Breast epithelium (tissue), 4 donors: Measurements from ENCODE around the gene C16orf86. TPM values are rescaled to one million over a fixed set of nuclear protein-coding genes. Genes with fewer than 3 reads are reported as not detected.

Source experiments
- DNase-seq, 2 donors: peaks; one replicate each; pipeline ENCODE4 v3.0.0-alpha.2; 2019; ENCODE audit warnings: low spot score in 2 of 2
- H3K27ac ChIP-seq, 2 donors: fragments of 200-600 bp; sonication (generic) in 1 of 2; one replicate each; pipeline ENCODE4 v1.5.1; 2016 to 2019; ENCODE audit warnings: mild to moderate bottlenecking in 1 of 2
- H3K27me3 ChIP-seq, 2 donors: fragments of 200-600 bp; sonication (generic) in 1 of 2; one replicate each; pipeline versions ENCODE4 v1.5.1 to v1.6.0; 2017 to 2019; ENCODE audit warnings: control low read depth in 1 of 2, mild to moderate bottlenecking in 1 of 2
- H3K36me3 ChIP-seq: fragments of 200-600 bp; one replicate; pipeline ENCODE4 v1.5.1; 2019
- H3K4me1 ChIP-seq, 2 donors: fragments of 200-600 bp; sonication (generic); one replicate each; pipeline ENCODE4 v1.5.1; 2016 to 2019; ENCODE audit warnings: control low read depth in 1 of 2
- H3K4me3 ChIP-seq, 3 donors: fragments of 200-600 bp; sonication (generic); 1 replicate in 2 of 3; 2 replicates in 1 of 3; pipeline ENCODE4 v1.5.1; 2016 to 2019; ENCODE audit warnings: mild to moderate bottlenecking in 3 of 3, moderate library complexity in 2 of 3
- H3K9me3 ChIP-seq, 2 donors: fragments of 200-600 bp; sonication (generic) in 1 of 2; one replicate each; pipeline ENCODE4 v1.5.1; 2016 to 2019; ENCODE audit warnings: control low read depth in 1 of 2
- CTCF ChIP-seq, 3 donors: fragments of 450-650 bp; IDR thresholded peaks; one replicate each; pipeline ENCODE4 v1.5.1; 2016 to 2017; ENCODE audit warnings: antibody characterized with exemption in 3 of 3, mild to moderate bottlenecking in 3 of 3, moderate library complexity in 3 of 3
- POLR2A ChIP-seq: fragments of 450-650 bp; IDR thresholded peaks from one replicate; pipeline ENCODE4 v1.6.1; 2016; ENCODE audit warnings: antibody characterized with exemption, mild to moderate bottlenecking, moderate library complexity
- POLR2AphosphoS5 ChIP-seq, 3 donors: sonication (generic); formaldehyde crosslinking; IDR thresholded peaks; one replicate each; pipeline ENCODE4 v1.6.1; 2017; ENCODE audit warnings: antibody characterized with exemption in 3 of 3
- intact Hi-C: fragments of 100-400 bp; cut with DNase I; formaldehyde crosslinking; loops from one replicate; pipeline ENCODE4 v1.15.1; 2023; ENCODE audit warnings: low total_unique reads
- total RNA-seq, 3 donors: library from RNA; depleted of rRNA; stranded (reverse); fragments of >200 nt; gene quantifications; one replicate each; pipeline ENCODE4 v1.1.0, GENCODE V29; 2016

The C16orf86 gene
- total RNA-seq, 3 donors from 2014 or later: 7.2 to 18.1 (median 11.1) TPM

- intact Hi-C loops: loop anchor here (5.0 kb wide), 1 partner anchor 121 kb away; no protein-coding TSS in a partner anchor
- no peaks in the 10 kb centered on the region for H3K9me3 ChIP-seq
- H3K36me3 ChIP-seq: no peaks in the 10 kb centered on the region
- peaks cover 8 to 20% of the 10 kb centered on the region in 2 donors for H3K27me3 ChIP-seq
- TF ChIP-seq POLR2AphosphoS5 (IDR thresholded peaks at IDR 0.05) (no peak), CTCF (IDR thresholded peaks at IDR 0.05) (no peak), POLR2A (no peak)
- no peak overlapping the region for H3K4me3 ChIP-seq
- H3K27ac ChIP-seq: no peak overlapping the region
- no peak for DNase-seq
- peaks cover 13 to 14% of the 10 kb centered on the region in 2 donors for H3K4me1 ChIP-seq
These were observed 8.7 kb upstream of the C16orf86 start for GRCh38 chr16:67657751-67658518.

GRCh38 chr16:67658849-67659674 lies 7.6 kb upstream of the C16orf86 start:
- intact Hi-C loops: loop anchor here (5.0 kb wide), 1 partner anchor 122 kb away; no protein-coding TSS in a partner anchor
- no peaks in the 10 kb centered on the region for H3K36me3 ChIP-seq
- peaks cover 6 to 13% of the 10 kb centered on the region in 2 donors for H3K4me1 ChIP-seq
- H3K27ac ChIP-seq: peak overlapping the region; percentile 95 to 96
- peak overlapping the region; percentile 84 to 97 (median 87) for H3K4me3 ChIP-seq
- H3K27me3 ChIP-seq: peaks cover 3 to 10% of the 10 kb centered on the region in 2 donors
- no peak for DNase-seq
- TF ChIP-seq CTCF (IDR thresholded peaks at IDR 0.05): no peak
- TF ChIP-seq POLR2A: no peak
- TF ChIP-seq POLR2AphosphoS5 (IDR thresholded peaks at IDR 0.05): no peak
- H3K9me3 ChIP-seq: no peaks in the 10 kb centered on the region

DNA sequence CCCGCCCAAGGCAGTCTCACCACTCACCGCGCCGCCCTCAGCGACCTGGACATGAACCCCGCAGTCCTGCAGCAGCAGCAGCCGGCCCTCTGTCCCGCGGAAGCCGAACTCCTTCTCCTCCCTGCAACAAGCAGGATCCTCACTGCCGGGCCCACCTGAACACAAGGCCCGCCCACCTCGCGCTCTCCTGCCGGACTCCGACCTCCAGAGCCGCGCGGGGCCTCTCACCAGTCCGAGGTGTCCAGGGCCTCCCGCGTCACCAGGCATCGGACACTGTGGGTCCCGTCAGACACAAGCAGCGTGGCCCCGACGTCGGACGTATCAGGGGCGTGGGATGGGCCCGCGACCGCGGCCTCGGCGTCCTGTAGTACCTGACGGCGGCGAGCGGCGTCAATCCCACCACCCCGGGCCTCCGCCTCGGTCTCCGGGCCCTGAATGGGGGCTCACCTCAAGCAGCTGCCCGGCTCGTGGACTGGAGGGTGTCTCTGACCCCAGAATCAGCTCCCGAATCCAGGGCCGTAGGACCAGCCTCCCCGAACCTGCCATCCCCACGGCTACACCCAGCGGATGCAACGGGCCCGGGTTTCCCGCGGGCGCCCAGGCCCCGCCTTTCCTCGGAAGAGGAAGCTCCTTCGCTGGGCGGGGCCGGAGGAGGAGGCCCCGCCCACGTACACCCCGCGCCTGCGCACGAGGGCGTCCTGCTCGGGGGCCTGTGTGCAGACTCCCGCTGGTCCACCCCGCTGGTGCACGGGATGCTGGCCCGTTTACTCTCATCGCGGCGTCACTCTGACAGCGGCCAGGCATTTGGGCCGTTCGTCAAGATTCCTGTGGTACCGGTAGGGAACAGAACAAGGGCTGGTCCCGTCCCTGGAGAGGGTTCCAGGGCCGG lies 6.7 kb upstream of the C16orf86 start, which contains the start of gene ACD:
ACD (minus strand) TSS at position 586 of the 889 bp plus-strand sequence; CDS start at position 546, 40 bp downstream.
- Histone ChIP-seq H3K9me3 (no peaks in the 10 kb centered on the region), H3K36me3 (no peaks in the 10 kb centered on the region), H3K4me3 (peak within 1 kb of the TSS; percentile 84 to 97 (median 87)), H3K27me3 (peaks cover 0 to 2% of the 10 kb centered on the region in 2 donors), H3K4me1 (peaks cover 6 to 13% of the 10 kb centered on the region in 2 donors), H3K27ac (peak within 1 kb of the TSS; percentile 95 to 96)
- TF ChIP-seq CTCF (IDR thresholded peaks at IDR 0.05) (peak in 1 of 3 donors; percentile 6), POLR2AphosphoS5 (IDR thresholded peaks at IDR 0.05) (peak; percentile 65 to 70 (median 65)), POLR2A (peak; percentile 55)
- peak; percentile 87 to 88 for DNase-seq
- intact Hi-C loops: loop anchor here (5.0 to 10.0 kb wide), 2 partner anchors 123 to 145 kb away; partner anchors contain the start of genes RANBP10 and TSNAXIP1

DNA sequence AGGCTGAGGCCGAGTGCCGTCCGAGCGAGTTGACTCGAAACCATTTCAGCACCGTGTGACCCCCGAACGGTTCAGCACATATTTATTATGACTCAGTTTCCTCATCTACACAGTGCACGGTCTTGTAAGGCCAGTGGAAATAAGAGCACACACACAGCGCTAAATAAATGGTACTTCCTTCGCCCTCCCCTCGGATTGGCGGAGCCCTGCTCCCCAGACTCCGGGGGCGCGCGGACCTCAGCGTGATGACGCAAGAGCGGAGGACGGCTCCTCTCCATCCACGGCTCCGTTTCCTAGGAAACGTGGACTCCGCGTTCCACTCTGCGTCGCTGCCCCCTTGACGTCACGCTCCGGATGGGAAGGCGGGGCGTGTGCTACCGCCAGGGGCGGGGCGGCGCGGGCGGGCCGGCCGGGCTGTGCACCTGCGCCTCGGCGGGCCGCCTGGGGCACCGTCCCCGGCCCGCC lies 6.0 kb upstream of the C16orf86 start, which contains the start of gene PARD6A:
PARD6A (plus strand) TSS at position 397 of the 465 bp plus-strand sequence. CDS start 79 bp downstream, outside the sequence.
- no peaks in the 10 kb centered on the region for H3K27me3 ChIP-seq
- intact Hi-C loops: loop anchor here (10.0 kb wide), 1 partner anchor 144 kb away; the partner anchor contains the start of genes RANBP10 and TSNAXIP1
- peak in 1 of 3 donors; percentile 5 for TF ChIP-seq CTCF (IDR thresholded peaks at IDR 0.05)
- peak in 2 of 3 donors; percentile 42 to 45 for TF ChIP-seq POLR2AphosphoS5 (IDR thresholded peaks at IDR 0.05)
- peak; percentile 1 for TF ChIP-seq POLR2A
- peak within 1 kb of the TSS; percentile 95 to 96 for H3K27ac ChIP-seq
- H3K36me3 ChIP-seq: no peaks in the 10 kb centered on the region
- H3K9me3 ChIP-seq: no peaks in the 10 kb centered on the region
- H3K4me1 ChIP-seq: peaks cover 6 to 13% of the 10 kb centered on the region in 2 donors
- H3K4me3 ChIP-seq: peak within 1 kb of the TSS; percentile 84 to 97 (median 87)
- peak; percentile 84 to 90 for DNase-seq
